Right lobe of liver (tissue), 6 donors: ENCODE measurements around the gene FOXP4. TPM values are rescaled to one million over a fixed set of nuclear protein-coding genes. Genes with fewer than 3 reads are reported as not detected.

Experiments
- ATAC-seq, 4 donors: fragments of 200-7000 bp; cut with Tn5 transposase; one replicate each; pipeline ENCODE4 v1.9.1; 2020; ENCODE audit warnings: mild to moderate bottlenecking in 4 of 4, moderate library complexity in 4 of 4
- DNase-seq, 3 donors: peaks; one replicate each; pipeline ENCODE4 v3.0.0-alpha.2; 2020
- H3K27ac ChIP-seq, 3 donors: fragments of 200-600 bp; one replicate each; pipeline ENCODE4 v1.8.0; 2022
- H3K27me3 ChIP-seq, 2 donors: fragments of 200-600 bp; one replicate each; pipeline ENCODE4 v1.8.0; 2022
- H3K36me3 ChIP-seq, 4 donors: fragments of 200-600 bp; sonication (generic) in 1 of 4; one replicate each; pipeline versions ENCODE4 v1.5.1 to v1.8.0; 2017 to 2022; ENCODE audit warnings: control low read depth in 1 of 4
- H3K4me1 ChIP-seq, 4 donors: fragments of 200-600 bp; sonication (generic) in 1 of 4; one replicate each; pipeline versions ENCODE4 v1.5.1 to v1.8.0; 2017 to 2022; ENCODE audit warnings: control low read depth in 1 of 4
- H3K4me3 ChIP-seq, 3 donors: fragments of 200-600 bp; one replicate each; pipeline ENCODE4 v1.8.0; 2022
- H3K9me3 ChIP-seq, 4 donors: fragments of 200-600 bp; sonication (generic) in 1 of 4; one replicate each; pipeline versions ENCODE4 v1.5.1 to v1.8.0; 2017 to 2022; ENCODE audit warnings: control low read depth in 1 of 4
- CTCF ChIP-seq, 4 donors: fragments of 200-600 bp in 3 of 4; fragments of 450-650 bp in 1 of 4; IDR thresholded peaks; one replicate each; pipeline versions ENCODE4 v1.5.1 to v1.8.0; 2016 to 2022; ENCODE audit warnings: antibody characterized with exemption in 4 of 4, mild to moderate bottlenecking in 2 of 4
- POLR2A ChIP-seq: fragments of 450-650 bp; IDR thresholded peaks from one replicate; pipeline ENCODE4 v1.6.1; 2017; ENCODE audit warnings: antibody characterized with exemption, mild to moderate bottlenecking
- WGBS: methylation state at CpG from one replicate; pipeline ENCODE4 v1.1.6; 2018; ENCODE audit warnings: low coverage, low lambda C conversion rate; ENCODE audit not compliant: insufficient coverage; ENCODE audit errors: missing lambda C conversion rate; 5-methylcytosine and 5-hydroxymethylcytosine counted together
- intact Hi-C, 2 donors: fragments of 100-400 bp; cut with DNase I; formaldehyde crosslinking; loops; one replicate each; pipeline versions ENCODE4 v1.11.2 to v1.14.1; 2022
- total RNA-seq, 6 experiments: library from RNA; depleted of rRNA in 2 of 6; stranded (reverse); fragments of >200 nt in 2 of 6; fragmentation: NEBNext Ultra II Directional in 3 of 6; extraction: Animal tissue kit (Norgen Biotek cat#: 25700) in 3 of 6; gene quantifications; one replicate each; pipeline versions ENCODE4 v1.1.0 to v1.2.4, GENCODE V29; 2016 to 2023
- donor health status: DM: no; HTN: yes; CAD: no.
- donor health status: DM: no; HTN: no; CAD: no.
- donor health status: DM: no; HTN: no; CAD: no.
- donor health status: DM: no; HTN: yes; CAD: no.
- donor health status: DM: no; HTN: yes; CAD: no.

The FOXP4 gene
- total RNA-seq, 6 experiments from 2014 or later, result 12.6 to 19.2 (median 14.9) TPM

GRCh38 chr6:41555326-41556300, 9.4 kb downstream of the FOXP4 start:
- Histone ChIP-seq H3K4me3 (no peak overlapping the region), H3K27ac (no peak overlapping the region), H3K4me1 (peaks cover 0 to 28% (median 5%) of the 10 kb centered on the region in 4 donors), H3K27me3 (no peaks in the 10 kb centered on the region), H3K9me3 (no peaks in the 10 kb centered on the region), H3K36me3 (no peaks in the 10 kb centered on the region)
- 85% methylated on average over 9 of the region's 15 CpGs for WGBS
- TF ChIP-seq POLR2A, result no peak
- TF ChIP-seq CTCF (IDR thresholded peaks at IDR 0.05), result no peak
- intact Hi-C loops, result no loop called here
- ATAC-seq, result no peak
- DNase-seq, result no peak

- no peaks in the 10 kb centered on the region for H3K27me3 ChIP-seq
- 89% methylated on average over 2 of the region's 2 CpGs for WGBS
- TF ChIP-seq POLR2A, result no peak
- no peak for TF ChIP-seq CTCF (IDR thresholded peaks at IDR 0.05)
- H3K36me3 ChIP-seq, result no peaks in the 10 kb centered on the region
- no peak for DNase-seq
- no peaks in the 10 kb centered on the region for H3K9me3 ChIP-seq
- no peak overlapping the region for H3K27ac ChIP-seq
- intact Hi-C loops, result no loop called here
- H3K4me3 ChIP-seq, result no peak overlapping the region
- peaks cover 0 to 28% (median 5%) of the 10 kb centered on the region in 4 donors for H3K4me1 ChIP-seq
- ATAC-seq, result no peak
Measured at GRCh38 chr6:41557335-41557734, 11.2 kb downstream of the FOXP4 start.

- DNase-seq (peak in 1 of 3 donors; percentile 61), ATAC-seq (peak; percentile 16 to 75 (median 57))
- intact Hi-C loops, result no loop called here
- no peaks in the 10 kb centered on the region for H3K27me3 ChIP-seq
- WGBS, result 82% methylated on average over 3 of the region's 4 CpGs
- H3K4me3 ChIP-seq, result no peak overlapping the region
- no peak overlapping the region for H3K27ac ChIP-seq
- TF ChIP-seq POLR2A (no peak), CTCF (IDR thresholded peaks at IDR 0.05) (no peak)
- H3K4me1 ChIP-seq, result peaks cover 0 to 29% (median 6%) of the 10 kb centered on the region in 4 donors
- no peaks in the 10 kb centered on the region for H3K9me3 ChIP-seq
- no peaks in the 10 kb centered on the region for H3K36me3 ChIP-seq
Measured at GRCh38 chr6:41558033-41558807, 12.0 kb downstream of the FOXP4 start.

GRCh38 chr6:41559655-41560427, 13.7 kb downstream of the FOXP4 start:
- WGBS, result 78% methylated on average over 6 of the region's 7 CpGs
- no peaks in the 10 kb centered on the region for H3K36me3 ChIP-seq
- no peaks in the 10 kb centered on the region for H3K27me3 ChIP-seq
- no peak overlapping the region for H3K27ac ChIP-seq
- DNase-seq, result no peak
- intact Hi-C loops, result no loop called here
- TF ChIP-seq POLR2A, result no peak
- no peak for TF ChIP-seq CTCF (IDR thresholded peaks at IDR 0.05)
- peaks cover 0 to 37% (median 12%) of the 10 kb centered on the region in 4 donors for H3K4me1 ChIP-seq
- H3K9me3 ChIP-seq, result no peaks in the 10 kb centered on the region
- ATAC-seq, result no peak
- no peak overlapping the region for H3K4me3 ChIP-seq
